SK-N-SH treated with all-trans-retinoic acid at 6 μM for 48 hours (cell line): ENCODE data around the gene NLGN3.
A peak's percentile ranks its signal among the peaks of the same experiment; 100 is the strongest.

Experiments
- ATAC-seq: fragments of 200-7000 bp; cut with Tn5 transposase; 3 replicates; pipeline ENCODE4 v1.9.1; 2020; ENCODE audit warnings: mild to moderate bottlenecking, moderate library complexity
- ARNTL ChIP-seq: fragments of 450-650 bp; formaldehyde crosslinking; IDR thresholded peaks from 2 replicates; pipeline ENCODE4 v1.5.0; 2020; ENCODE audit warnings: low read depth, mild to moderate bottlenecking, moderate library complexity, borderline replicate concordance
- BACH2 ChIP-seq: fragments of 250-450 bp; sonication (Bioruptor Pico); IDR thresholded peaks from 2 replicates; pipeline ENCODE4 v1.9.0; 2021; ENCODE audit warnings: mild to moderate bottlenecking, borderline replicate concordance
- CSDC2 ChIP-seq: fragments of 250-450 bp; sonication (Bioruptor Pico); IDR thresholded peaks from 2 replicates; pipeline ENCODE4 v1.5.0; 2020; ENCODE audit warnings: mild to moderate bottlenecking, moderate library complexity
- CSRNP3 ChIP-seq: fragments of 250-450 bp; sonication (Bioruptor Pico); IDR thresholded peaks from 2 replicates; pipeline ENCODE4 v1.5.1; 2021; ENCODE audit warnings: mild to moderate bottlenecking, moderate library complexity
- ESRRG ChIP-seq: fragments of 250-450 bp; sonication (Bioruptor Pico); IDR thresholded peaks from 2 replicates; pipeline ENCODE4 v1.6.1; 2021; ENCODE audit warnings: mild to moderate bottlenecking
- GLIS3 ChIP-seq: fragments of 250-450 bp; sonication (Bioruptor Pico); IDR thresholded peaks from 2 replicates; pipeline ENCODE4 v1.5.0; 2020; ENCODE audit warnings: mild to moderate bottlenecking, moderate library complexity
- ISL1 ChIP-seq: fragments of 250-450 bp; sonication (Bioruptor Pico); IDR thresholded peaks from 2 replicates; pipeline ENCODE4 v2.1.2; 2022; ENCODE audit warnings: mild to moderate bottlenecking, moderate library complexity
- OSR1 ChIP-seq: fragments of 250-450 bp; sonication (Bioruptor Pico); IDR thresholded peaks from 2 replicates; pipeline ENCODE4 v1.8.0; 2022; ENCODE audit warnings: moderate library complexity, mild to moderate bottlenecking, inconsistent platforms
- PATZ1 ChIP-seq: fragments of 250-450 bp; sonication (Bioruptor Pico); IDR thresholded peaks from 2 replicates; pipeline ENCODE4 v1.8.0; 2020; ENCODE audit warnings: mild to moderate bottlenecking, moderate library complexity, borderline replicate concordance
- PPARA ChIP-seq: fragments of 250-450 bp; sonication (Bioruptor Pico); IDR thresholded peaks from 2 replicates; pipeline ENCODE4 v1.5.0; 2020; ENCODE audit warnings: mild to moderate bottlenecking, borderline replicate concordance
- RARB ChIP-seq: fragments of 250-450 bp; sonication (Bioruptor Pico); IDR thresholded peaks from 2 replicates; pipeline ENCODE4 v1.8.0; 2021; ENCODE audit warnings: mild to moderate bottlenecking, moderate library complexity
- SNAI2 ChIP-seq: fragments of 250-450 bp; sonication (Bioruptor Pico); IDR thresholded peaks from 2 replicates; pipeline ENCODE4 v1.5.0; 2020; ENCODE audit warnings: mild to moderate bottlenecking, moderate library complexity
- TCF4 ChIP-seq: fragments of 250-450 bp; sonication (Bioruptor Pico); IDR thresholded peaks from 2 replicates; pipeline ENCODE4 v1.8.0; 2021; ENCODE audit warnings: mild to moderate bottlenecking, moderate library complexity, borderline replicate concordance
- TOX ChIP-seq: fragments of 250-450 bp; sonication (Bioruptor Pico); IDR thresholded peaks from 2 replicates; pipeline ENCODE4 v1.8.0; 2021; ENCODE audit warnings: mild to moderate bottlenecking, moderate library complexity, borderline replicate concordance
- ZC3H10 ChIP-seq: fragments of 250-450 bp; sonication (Bioruptor Pico); IDR thresholded peaks from 2 replicates; pipeline ENCODE4 v1.5.1; 2021; ENCODE audit warnings: mild to moderate bottlenecking, moderate library complexity
- ZFP3 ChIP-seq: fragments of 250-450 bp; sonication (Bioruptor Pico); IDR thresholded peaks from 2 replicates; pipeline ENCODE4 v1.5.0; 2020; ENCODE audit warnings: mild to moderate bottlenecking, moderate library complexity
- ZFP30 ChIP-seq: fragments of 450-650 bp; formaldehyde crosslinking; IDR thresholded peaks from 2 replicates; pipeline ENCODE4 v1.5.0; 2022; ENCODE audit warnings: mild to moderate bottlenecking, moderate library complexity
- ZNF565 ChIP-seq: fragments of 450-650 bp; formaldehyde crosslinking; conservative IDR thresholded peaks from 2 replicates; pipeline ENCODE4 v1.5.0; 2020; ENCODE audit warnings: low read depth, mild to moderate bottlenecking, moderate library complexity
- ZNF70 ChIP-seq: fragments of 450-650 bp; formaldehyde crosslinking; IDR thresholded peaks from 2 replicates; pipeline ENCODE4 v1.5.0; 2020; ENCODE audit warnings: mild to moderate bottlenecking, moderate library complexity
- ZNF8 ChIP-seq: fragments of 450-650 bp; formaldehyde crosslinking; IDR thresholded peaks from 2 replicates; pipeline ENCODE4 v1.5.0; 2020; ENCODE audit warnings: mild to moderate bottlenecking, moderate library complexity
- TF ChIP-seq, protein P1 (sequence below): fragments of 250-450 bp; sonication (Bioruptor Pico); IDR thresholded peaks from 2 replicates; pipeline ENCODE4 v1.5.0; 2020; ENCODE audit warnings: mild to moderate bottlenecking, moderate library complexity

The NLGN3 gene

GRCh38 chrX:71107245-71107644, 37.4 kb upstream of the NLGN3 start:
- no peak for ATAC-seq

GRCh38 chrX:71107762-71108360, 36.8 kb upstream of the NLGN3 start:
- TF ChIP-seq ZNF70 (CRISPR knock-in tag): no peak
- TF ChIP-seq BACH2: no peak
- no peak for TF ChIP-seq ZFP3 (CRISPR knock-in tag)
- no peak for TF ChIP-seq SNAI2
- no peak for TF ChIP-seq ESRRG (CRISPR knock-in tag)
- no peak for TF ChIP-seq CSRNP3 (CRISPR knock-in tag)
- TF ChIP-seq ZNF8 (CRISPR knock-in tag): no peak
- TF ChIP-seq ZFP30 (CRISPR knock-in tag): no peak
- TF ChIP-seq, protein P1, sequence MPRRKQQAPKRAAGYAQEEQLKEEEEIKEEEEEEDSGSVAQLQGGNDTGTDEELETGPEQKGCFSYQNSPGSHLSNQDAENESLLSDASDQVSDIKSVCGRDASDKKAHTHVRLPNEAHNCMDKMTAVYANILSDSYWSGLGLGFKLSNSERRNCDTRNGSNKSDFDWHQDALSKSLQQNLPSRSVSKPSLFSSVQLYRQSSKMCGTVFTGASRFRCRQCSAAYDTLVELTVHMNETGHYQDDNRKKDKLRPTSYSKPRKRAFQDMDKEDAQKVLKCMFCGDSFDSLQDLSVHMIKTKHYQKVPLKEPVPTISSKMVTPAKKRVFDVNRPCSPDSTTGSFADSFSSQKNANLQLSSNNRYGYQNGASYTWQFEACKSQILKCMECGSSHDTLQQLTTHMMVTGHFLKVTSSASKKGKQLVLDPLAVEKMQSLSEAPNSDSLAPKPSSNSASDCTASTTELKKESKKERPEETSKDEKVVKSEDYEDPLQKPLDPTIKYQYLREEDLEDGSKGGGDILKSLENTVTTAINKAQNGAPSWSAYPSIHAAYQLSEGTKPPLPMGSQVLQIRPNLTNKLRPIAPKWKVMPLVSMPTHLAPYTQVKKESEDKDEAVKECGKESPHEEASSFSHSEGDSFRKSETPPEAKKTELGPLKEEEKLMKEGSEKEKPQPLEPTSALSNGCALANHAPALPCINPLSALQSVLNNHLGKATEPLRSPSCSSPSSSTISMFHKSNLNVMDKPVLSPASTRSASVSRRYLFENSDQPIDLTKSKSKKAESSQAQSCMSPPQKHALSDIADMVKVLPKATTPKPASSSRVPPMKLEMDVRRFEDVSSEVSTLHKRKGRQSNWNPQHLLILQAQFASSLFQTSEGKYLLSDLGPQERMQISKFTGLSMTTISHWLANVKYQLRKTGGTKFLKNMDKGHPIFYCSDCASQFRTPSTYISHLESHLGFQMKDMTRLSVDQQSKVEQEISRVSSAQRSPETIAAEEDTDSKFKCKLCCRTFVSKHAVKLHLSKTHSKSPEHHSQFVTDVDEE (CRISPR knock-in tag): no peak
- TF ChIP-seq ZNF565: no peak
- TF ChIP-seq ZC3H10: no peak
- TF ChIP-seq RARB: no peak
- TF ChIP-seq GLIS3 (CRISPR knock-in tag): no peak
- TF ChIP-seq PATZ1: no peak
- no peak for TF ChIP-seq OSR1 (CRISPR knock-in tag)
- TF ChIP-seq ARNTL (CRISPR knock-in tag): no peak
- ATAC-seq: peak; percentile 53

More at GRCh38 chrX:71107245-71107644, 37.4 kb upstream of the NLGN3 start:
- TF ChIP-seq TOX (no peak), PPARA (CRISPR knock-in tag) (no peak), PATZ1 (no peak), ISL1 (no peak), ZNF70 (CRISPR knock-in tag) (no peak), ZNF565 (no peak), ARNTL (CRISPR knock-in tag) (no peak), RARB (no peak), ZC3H10 (no peak), OSR1 (CRISPR knock-in tag) (no peak), ZFP30 (CRISPR knock-in tag) (no peak)
- TF ChIP-seq, protein P1 (CRISPR knock-in tag): no peak

DNA sequence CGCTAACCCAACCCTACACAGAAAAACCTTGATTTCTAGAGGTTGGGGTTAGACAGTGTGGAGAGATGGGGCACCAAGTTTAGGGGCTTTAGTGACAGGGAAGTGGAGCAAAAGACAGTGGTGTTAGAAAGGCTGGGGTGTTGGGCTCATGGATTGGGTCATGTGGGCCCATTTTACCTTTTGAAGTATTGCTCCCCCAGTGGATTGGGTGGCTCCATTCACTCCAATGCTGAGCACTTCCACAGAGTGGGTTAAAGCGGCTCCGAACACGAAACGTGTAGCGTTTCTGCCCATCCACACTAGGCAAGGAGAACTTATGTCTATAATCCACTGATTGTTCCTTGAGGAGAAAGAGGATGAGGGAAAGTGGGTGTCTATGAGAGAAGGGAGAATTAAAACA, 35.6 kb upstream of the NLGN3 start:
- ATAC-seq: no peak
- TF ChIP-seq ZNF70 (CRISPR knock-in tag): no peak
- no peak for TF ChIP-seq CSRNP3 (CRISPR knock-in tag)
- TF ChIP-seq TOX: no peak
- no peak for TF ChIP-seq SNAI2
- TF ChIP-seq PATZ1: no peak
- TF ChIP-seq ZNF8 (CRISPR knock-in tag): no peak
- TF ChIP-seq TCF4 (CRISPR knock-in tag): no peak
- no peak for TF ChIP-seq ZC3H10
- TF ChIP-seq CSDC2: no peak
- TF ChIP-seq RARB: no peak
- no peak for TF ChIP-seq ZFP3 (CRISPR knock-in tag)
- no peak for TF ChIP-seq ZFP30 (CRISPR knock-in tag)
- no peak for TF ChIP-seq GLIS3 (CRISPR knock-in tag)
